ENCODE data around the gene COPS7B.

DNA sequence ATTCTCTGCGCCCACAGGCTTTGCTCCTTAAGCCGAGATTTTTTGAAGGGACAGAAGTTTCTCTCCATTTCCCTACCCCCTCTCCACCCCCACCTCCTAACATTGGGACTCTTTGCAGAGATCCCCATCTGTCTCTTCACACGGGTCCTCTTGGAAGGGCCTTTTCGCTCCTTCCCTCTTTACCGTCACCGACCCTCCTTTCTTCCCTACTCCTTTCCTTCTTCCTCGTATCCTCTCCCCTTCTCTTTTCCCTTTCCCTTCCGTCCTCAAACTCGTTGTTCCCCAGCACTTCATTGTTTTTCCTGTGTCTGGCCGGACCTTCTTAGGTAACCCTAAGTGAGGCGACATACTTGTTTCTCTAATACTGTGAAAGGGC is 660 bp downstream of the COPS7B start:
- TF ChIP-seq, protein P1, sequence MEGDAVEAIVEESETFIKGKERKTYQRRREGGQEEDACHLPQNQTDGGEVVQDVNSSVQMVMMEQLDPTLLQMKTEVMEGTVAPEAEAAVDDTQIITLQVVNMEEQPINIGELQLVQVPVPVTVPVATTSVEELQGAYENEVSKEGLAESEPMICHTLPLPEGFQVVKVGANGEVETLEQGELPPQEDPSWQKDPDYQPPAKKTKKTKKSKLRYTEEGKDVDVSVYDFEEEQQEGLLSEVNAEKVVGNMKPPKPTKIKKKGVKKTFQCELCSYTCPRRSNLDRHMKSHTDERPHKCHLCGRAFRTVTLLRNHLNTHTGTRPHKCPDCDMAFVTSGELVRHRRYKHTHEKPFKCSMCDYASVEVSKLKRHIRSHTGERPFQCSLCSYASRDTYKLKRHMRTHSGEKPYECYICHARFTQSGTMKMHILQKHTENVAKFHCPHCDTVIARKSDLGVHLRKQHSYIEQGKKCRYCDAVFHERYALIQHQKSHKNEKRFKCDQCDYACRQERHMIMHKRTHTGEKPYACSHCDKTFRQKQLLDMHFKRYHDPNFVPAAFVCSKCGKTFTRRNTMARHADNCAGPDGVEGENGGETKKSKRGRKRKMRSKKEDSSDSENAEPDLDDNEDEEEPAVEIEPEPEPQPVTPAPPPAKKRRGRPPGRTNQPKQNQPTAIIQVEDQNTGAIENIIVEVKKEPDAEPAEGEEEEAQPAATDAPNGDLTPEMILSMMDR (IDR thresholded peaks at IDR 0.05; ENCODE audit: low read depth, low read length, missing input control) = no peak
- TF ChIP-seq EGR1 (IDR thresholded peaks at IDR 0.05; ENCODE audit: low read depth in 2 of 2) = no peak
- no peak for TF ChIP-seq YY1 (IDR thresholded peaks at IDR 0.05)
- TF ChIP-seq, protein P2, sequence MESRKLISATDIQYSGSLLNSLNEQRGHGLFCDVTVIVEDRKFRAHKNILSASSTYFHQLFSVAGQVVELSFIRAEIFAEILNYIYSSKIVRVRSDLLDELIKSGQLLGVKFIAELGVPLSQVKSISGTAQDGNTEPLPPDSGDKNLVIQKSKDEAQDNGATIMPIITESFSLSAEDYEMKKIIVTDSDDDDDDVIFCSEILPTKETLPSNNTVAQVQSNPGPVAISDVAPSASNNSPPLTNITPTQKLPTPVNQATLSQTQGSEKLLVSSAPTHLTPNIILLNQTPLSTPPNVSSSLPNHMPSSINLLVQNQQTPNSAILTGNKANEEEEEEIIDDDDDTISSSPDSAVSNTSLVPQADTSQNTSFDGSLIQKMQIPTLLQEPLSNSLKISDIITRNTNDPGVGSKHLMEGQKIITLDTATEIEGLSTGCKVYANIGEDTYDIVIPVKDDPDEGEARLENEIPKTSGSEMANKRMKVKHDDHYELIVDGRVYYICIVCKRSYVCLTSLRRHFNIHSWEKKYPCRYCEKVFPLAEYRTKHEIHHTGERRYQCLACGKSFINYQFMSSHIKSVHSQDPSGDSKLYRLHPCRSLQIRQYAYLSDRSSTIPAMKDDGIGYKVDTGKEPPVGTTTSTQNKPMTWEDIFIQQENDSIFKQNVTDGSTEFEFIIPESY (IDR thresholded peaks at IDR 0.05) = no peak
- no peak for TF ChIP-seq RAD21 (IDR thresholded peaks at IDR 0.05)
- TF ChIP-seq SP1 (IDR thresholded peaks at IDR 0.05) = no peak
- TF ChIP-seq TAF1 (conservative IDR thresholded peaks at IDR 0.05) = no peak
- TF ChIP-seq HNF4A (conservative IDR thresholded peaks at IDR 0.05) = no peak
- no peak for TF ChIP-seq GABPA (IDR thresholded peaks at IDR 0.05 in 1 of 2, conservative IDR thresholded peaks at IDR 0.05 in 1 of 2)
- TF ChIP-seq, protein P3, sequence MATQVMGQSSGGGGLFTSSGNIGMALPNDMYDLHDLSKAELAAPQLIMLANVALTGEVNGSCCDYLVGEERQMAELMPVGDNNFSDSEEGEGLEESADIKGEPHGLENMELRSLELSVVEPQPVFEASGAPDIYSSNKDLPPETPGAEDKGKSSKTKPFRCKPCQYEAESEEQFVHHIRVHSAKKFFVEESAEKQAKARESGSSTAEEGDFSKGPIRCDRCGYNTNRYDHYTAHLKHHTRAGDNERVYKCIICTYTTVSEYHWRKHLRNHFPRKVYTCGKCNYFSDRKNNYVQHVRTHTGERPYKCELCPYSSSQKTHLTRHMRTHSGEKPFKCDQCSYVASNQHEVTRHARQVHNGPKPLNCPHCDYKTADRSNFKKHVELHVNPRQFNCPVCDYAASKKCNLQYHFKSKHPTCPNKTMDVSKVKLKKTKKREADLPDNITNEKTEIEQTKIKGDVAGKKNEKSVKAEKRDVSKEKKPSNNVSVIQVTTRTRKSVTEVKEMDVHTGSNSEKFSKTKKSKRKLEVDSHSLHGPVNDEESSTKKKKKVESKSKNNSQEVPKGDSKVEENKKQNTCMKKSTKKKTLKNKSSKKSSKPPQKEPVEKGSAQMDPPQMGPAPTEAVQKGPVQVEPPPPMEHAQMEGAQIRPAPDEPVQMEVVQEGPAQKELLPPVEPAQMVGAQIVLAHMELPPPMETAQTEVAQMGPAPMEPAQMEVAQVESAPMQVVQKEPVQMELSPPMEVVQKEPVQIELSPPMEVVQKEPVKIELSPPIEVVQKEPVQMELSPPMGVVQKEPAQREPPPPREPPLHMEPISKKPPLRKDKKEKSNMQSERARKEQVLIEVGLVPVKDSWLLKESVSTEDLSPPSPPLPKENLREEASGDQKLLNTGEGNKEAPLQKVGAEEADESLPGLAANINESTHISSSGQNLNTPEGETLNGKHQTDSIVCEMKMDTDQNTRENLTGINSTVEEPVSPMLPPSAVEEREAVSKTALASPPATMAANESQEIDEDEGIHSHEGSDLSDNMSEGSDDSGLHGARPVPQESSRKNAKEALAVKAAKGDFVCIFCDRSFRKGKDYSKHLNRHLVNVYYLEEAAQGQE (IDR thresholded peaks at IDR 0.05) = no peak
- no peak for TF ChIP-seq NR2F2 (IDR thresholded peaks at IDR 0.05)
